22Rv1 (cell line): ENCODE results near the gene RPL3.

ENCODE experiments used
- H3K27ac ChIP-seq: fragments of 450-650 bp; 2 replicates; pipeline ENCODE4 v1.5.1; 2017
- CTCF ChIP-seq: fragments of 450-650 bp; IDR thresholded peaks from 2 replicates; pipeline ENCODE4 v1.5.1; 2017; ENCODE audit warnings: mild to moderate bottlenecking
- ZFX ChIP-seq: fragments of 450-650 bp; IDR thresholded peaks from 2 replicates; pipeline ENCODE4 v1.6.1; 2017; ENCODE audit warnings: antibody characterized with exemption, borderline replicate concordance

RPL3 gene

GRCh38 chr22:39265143-39265886 lies 54.1 kb downstream of the RPL3 start:
- TF ChIP-seq CTCF (no peak), ZFX (no peak)
- H3K27ac ChIP-seq, result no peak overlapping the region

- TF ChIP-seq ZFX, result no peak
These were observed 54.9 kb downstream of the RPL3 start for GRCh38 chr22:39264349-39265038.

GRCh38 chr22:39263626-39264348 lies 55.6 kb downstream of the RPL3 start:
- H3K27ac ChIP-seq, result no peak overlapping the region
- TF ChIP-seq ZFX, result no peak
- TF ChIP-seq CTCF, result no peak

More at GRCh38 chr22:39264349-39265038, 54.9 kb downstream of the RPL3 start:
- H3K27ac ChIP-seq, result no peak overlapping the region
